ENCODE results near the gene DNAH7. TPM values are rescaled to one million over a fixed set of nuclear protein-coding genes. Genes with fewer than 3 reads are reported as not detected.

The DNAH7 gene
- total RNA-seq, 1 experiment from 2014 or later = 0.92 TPM

GRCh38 chr2:196079052-196079451 lies 10.4 kb upstream of the DNAH7 start:
- DNase-seq (ENCODE audit: extremely low read depth, low read depth) = no peak

DNA sequence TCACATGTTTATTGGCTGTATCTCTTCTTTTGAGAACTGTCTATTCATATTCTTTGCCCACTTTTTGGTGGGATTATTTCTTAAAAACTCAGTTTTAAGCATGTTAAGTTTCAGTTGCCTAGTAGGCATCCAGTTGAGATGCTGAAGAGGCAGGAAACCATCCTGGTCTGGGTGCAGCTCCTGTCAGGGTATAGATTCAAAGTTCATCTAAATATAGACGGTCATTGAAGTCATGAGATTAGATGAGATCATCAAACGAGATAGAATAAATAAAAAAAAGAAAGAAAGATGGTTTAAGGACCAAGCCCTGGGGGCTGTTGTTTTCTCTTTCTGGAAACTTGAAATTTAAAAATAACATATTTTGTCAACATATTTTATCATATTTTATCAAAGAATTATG lies 9.2 kb upstream of the DNAH7 start:
- DNase-seq (ENCODE audit: extremely low read depth, low read depth) = no peak

GRCh38 chr2:196076778-196077568 lies 8.3 kb upstream of the DNAH7 start:
- no peak for DNase-seq (ENCODE audit: extremely low read depth, low read depth)

DNA sequence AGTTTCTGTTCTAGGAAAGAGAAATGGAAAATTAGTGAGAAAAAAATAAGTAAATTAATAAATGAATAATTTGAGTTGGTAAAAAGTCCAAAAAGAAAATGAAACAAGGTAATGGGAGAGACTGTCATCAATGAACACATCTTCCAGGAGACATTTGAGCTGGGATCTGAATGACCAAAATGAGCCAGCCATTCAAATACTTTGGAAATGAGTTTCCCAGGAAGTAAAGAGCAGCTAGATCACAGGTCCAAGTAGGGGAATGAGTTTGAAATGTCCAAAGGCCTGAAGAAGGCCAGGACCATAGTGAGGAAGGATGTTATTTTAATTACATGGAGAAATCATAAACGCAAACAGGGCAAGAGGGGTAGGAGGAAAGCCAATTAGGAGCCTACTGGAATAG lies 6.6 kb upstream of the DNAH7 start:
- no peak for DNase-seq (ENCODE audit: extremely low read depth, low read depth)

DNA sequence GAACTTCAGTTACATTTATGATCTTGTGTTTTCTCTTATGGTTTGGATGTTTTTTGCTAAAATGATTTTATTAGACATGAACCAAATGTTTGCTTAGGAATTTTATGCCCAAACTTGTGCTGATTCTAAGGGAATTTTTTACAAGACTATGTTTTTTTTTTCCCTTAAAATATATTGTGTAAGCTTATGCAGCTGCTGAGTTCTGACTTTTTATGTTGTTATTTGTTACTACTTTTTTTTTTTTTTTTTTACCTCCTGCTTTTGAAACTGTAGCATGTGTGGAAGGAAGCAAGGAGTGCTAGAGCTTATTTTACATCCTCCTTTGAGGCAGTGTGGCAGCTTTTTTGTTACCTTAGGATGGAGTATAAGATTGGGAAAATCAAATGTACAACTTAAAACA lies 6.0 kb upstream of the DNAH7 start:
- no peak for DNase-seq (ENCODE audit: extremely low read depth, low read depth)

DNA sequence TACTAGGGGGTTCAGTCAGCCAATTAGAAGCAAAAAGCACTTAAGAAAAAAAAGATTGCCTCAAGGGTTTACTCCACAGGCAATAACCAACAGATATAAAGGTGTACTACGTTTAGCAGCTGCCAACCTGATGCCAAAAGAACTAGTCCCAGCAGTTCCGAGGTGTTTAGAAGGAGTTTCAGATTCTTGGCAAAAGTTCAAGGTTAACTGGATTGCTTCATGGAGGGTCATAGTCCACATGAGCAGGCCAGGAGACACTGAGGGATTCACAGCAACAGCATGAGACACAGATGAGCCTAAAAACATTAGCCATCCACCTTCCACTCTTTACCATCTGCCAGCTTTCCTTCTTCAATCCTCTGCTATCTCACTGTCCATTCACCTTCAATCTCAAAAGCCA lies 4.9 kb upstream of the DNAH7 start:
- no peak for DNase-seq (ENCODE audit: extremely low read depth, low read depth)

DNA sequence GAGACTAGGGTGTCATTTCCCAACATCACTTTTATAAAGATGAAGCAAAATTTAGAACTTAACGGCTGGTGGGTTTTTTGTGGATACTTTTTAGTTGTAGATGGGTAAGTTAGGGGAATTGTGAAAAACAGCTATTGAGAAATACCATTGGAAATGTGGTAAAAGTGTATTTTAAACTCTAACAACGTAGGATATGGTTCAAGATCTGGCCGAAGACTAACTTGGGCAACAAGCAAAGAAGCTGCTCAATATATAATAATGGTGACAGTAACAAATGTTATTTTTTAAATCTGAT lies 1.6 kb downstream of the DNAH7 start:
- no peak for DNase-seq (ENCODE audit: extremely low read depth, low read depth)

- DNase-seq (ENCODE audit: extremely low read depth, low read depth) = peak; percentile 36
Observed at GRCh38 chr2:196066291-196067087, 2.1 kb downstream of the DNAH7 start.

DNA sequence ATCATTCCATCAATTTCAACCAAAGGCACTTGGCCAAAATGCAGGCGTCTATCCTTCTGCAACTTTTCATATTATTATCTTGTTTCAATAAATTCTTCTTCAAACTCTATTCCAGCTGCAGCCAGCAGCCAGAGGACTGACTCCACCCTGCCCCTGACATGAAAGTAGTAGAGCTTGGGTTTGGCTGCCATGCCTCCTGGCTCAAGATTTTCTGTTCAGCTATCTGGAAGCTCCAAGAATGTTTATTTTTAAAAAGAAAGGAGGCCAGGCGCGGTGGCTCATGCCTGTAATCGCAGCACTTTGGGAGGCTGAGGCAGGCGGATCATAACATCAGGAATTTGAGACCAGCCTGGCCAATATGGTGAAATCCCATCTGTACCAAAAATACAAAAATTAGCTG lies 4.9 kb downstream of the DNAH7 start:
- no peak for DNase-seq (ENCODE audit: extremely low read depth, low read depth)

- no peak for DNase-seq (ENCODE audit: extremely low read depth, low read depth)
Observed at GRCh38 chr2:196059491-196059960, 9.1 kb downstream of the DNAH7 start.

GRCh38 chr2:196054631-196055030 lies 14.0 kb downstream of the DNAH7 start:
- DNase-seq (ENCODE audit: extremely low read depth, low read depth) = no peak

GRCh38 chr2:196046123-196046917 lies 22.3 kb downstream of the DNAH7 start:
- DNase-seq (ENCODE audit: extremely low read depth, low read depth) = no peak

- DNase-seq (ENCODE audit: extremely low read depth, low read depth) = no peak
Observed at GRCh38 chr2:196041786-196042185, 26.9 kb downstream of the DNAH7 start.

DNA sequence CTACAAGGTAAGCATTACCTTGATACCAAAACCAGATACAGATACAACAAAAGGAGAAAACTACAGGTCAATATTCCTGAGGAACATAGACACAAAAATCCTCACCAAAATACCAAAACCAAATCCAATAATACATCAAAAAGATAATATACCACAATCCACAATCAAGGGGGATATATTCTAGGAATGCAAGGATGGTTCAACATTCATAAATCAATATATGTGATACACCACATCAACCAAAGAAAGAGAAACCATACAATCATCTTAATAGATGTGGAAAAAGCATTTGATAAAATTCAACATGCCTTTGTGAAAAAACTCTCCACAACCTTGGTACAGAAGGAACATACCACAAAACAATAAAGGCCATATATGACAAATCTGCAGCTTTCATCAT lies 28.4 kb downstream of the DNAH7 start:
- no peak for DNase-seq (ENCODE audit: extremely low read depth, low read depth)

GRCh38 chr2:196036442-196036841 lies 32.2 kb downstream of the DNAH7 start:
- DNase-seq (ENCODE audit: extremely low read depth, low read depth) = no peak

DNA sequence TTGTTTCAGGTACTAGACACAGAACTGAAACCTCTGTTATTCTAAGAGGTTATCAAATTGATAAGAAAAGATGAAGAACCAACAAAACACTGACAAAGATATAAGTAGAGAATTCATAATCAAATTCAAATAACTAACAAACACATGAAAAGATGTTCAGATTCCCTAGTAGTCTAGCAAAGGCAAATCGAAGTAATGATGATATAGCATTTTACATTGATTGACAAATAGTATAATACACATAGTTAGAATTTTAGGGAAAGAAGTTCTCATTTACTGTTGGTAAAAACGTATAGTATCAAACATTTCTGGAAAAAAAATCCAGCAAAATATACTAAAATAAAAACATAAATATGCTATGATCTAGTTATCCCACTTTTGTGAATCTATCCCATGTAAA lies 50.6 kb downstream of the DNAH7 start:
- DNase-seq (ENCODE audit: extremely low read depth, low read depth) = no peak

GRCh38 chr2:196012314-196012713 lies 56.3 kb downstream of the DNAH7 start:
- no peak for DNase-seq (ENCODE audit: extremely low read depth, low read depth)

DNA sequence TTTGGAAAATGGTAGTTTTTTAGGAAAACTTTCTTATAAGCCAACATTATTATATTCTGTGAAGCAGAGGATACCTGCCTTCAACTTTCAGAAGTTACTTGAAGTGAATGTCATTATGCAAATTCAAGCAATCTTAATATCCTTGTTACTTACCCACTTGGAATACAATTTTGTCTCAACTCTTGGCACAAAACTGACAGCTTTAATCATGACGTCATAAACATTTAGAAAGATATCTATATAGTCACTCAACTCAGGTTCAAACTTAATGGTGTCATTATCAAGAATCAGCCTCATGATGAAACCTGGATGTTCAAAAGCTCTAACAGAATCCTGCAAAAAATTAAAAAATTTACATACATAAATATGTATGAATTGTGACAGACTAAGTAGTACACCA lies 68.1 kb downstream of the DNAH7 start:
- DNase-seq (ENCODE audit: extremely low read depth, low read depth) = no peak

DNA sequence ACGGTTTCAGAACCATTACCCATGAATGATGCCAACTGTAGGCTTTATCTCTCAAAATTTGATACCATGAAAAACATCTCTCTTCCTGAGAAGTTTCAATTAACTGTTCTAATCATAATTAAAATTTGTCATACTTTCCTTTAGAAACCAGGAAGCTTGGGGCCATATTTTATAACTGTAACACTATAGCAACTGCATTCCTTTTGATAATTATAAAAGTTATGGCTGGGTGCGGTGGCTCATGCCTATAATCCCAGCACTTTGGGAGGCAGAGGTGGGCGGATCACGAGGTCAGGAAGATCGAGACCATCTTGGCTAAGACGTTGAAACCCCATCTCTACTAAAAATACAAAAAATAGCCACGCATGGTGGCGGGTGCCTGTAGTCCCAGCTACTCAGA lies 70.6 kb downstream of the DNAH7 start:
- DNase-seq (ENCODE audit: extremely low read depth, low read depth) = no peak

- no peak for DNase-seq (ENCODE audit: extremely low read depth, low read depth)
Observed at GRCh38 chr2:195995499-195995898, 73.1 kb downstream of the DNAH7 start.

- no peak for DNase-seq (ENCODE audit: extremely low read depth, low read depth)
Observed at GRCh38 chr2:195993623-195994022, 75.0 kb downstream of the DNAH7 start.
